MM.1S (cell line): ENCODE results near the gene FCN3.

ENCODE experiments used
- DNase-seq: peaks from one replicate; pipeline ENCODE4 v3.0.0-alpha.2; 2015
- H2AFZ ChIP-seq: fragments of 300-600 bp; sonication (generic); 2 replicates; pipeline ENCODE4 v1.6.0; 2016; ENCODE audit warnings: antibody characterized with exemption, low read length
- H3F3A ChIP-seq: fragments of 300-600 bp; sonication (generic); 2 replicates; pipeline ENCODE4 v1.6.1; 2016; ENCODE audit warnings: mild to moderate bottlenecking, antibody characterized with exemption, low read length, moderate library complexity, mixed read lengths; ENCODE audit not compliant: insufficient read depth
- H3K27ac ChIP-seq: fragments of 300-600 bp; sonication (generic); 2 replicates; pipeline ENCODE4 v1.5.1; 2016; ENCODE audit warnings: mild to moderate bottlenecking, low read length
- H3K27me3 ChIP-seq: fragments of 300-600 bp; sonication (generic); replicated peaks from 2 replicates; pipeline ENCODE4 v1.6.0; 2016; ENCODE audit warnings: low read length; ENCODE audit not compliant: insufficient read depth
- H3K36me3 ChIP-seq: fragments of 300-600 bp; sonication (generic); replicated peaks from 2 replicates; pipeline ENCODE4 v1.6.1; 2016; ENCODE audit warnings: mild to moderate bottlenecking, low read length, mixed read lengths; ENCODE audit not compliant: insufficient read depth
- H3K4me1 ChIP-seq: fragments of 300-600 bp; sonication (generic); 2 replicates; pipeline ENCODE4 v1.6.1; 2016; ENCODE audit warnings: low read length, mixed read lengths
- H3K4me2 ChIP-seq: fragments of 300-600 bp; sonication (generic); 2 replicates; pipeline ENCODE4 v1.6.0; 2016; ENCODE audit warnings: low read depth, low read length
- H3K4me3 ChIP-seq: fragments of 300-600 bp; sonication (generic); 2 replicates; pipeline ENCODE4 v1.5.1; 2016; ENCODE audit warnings: low read length, mixed read lengths
- H3K79me2 ChIP-seq: fragments of 300-600 bp; sonication (generic); 2 replicates; pipeline ENCODE4 v1.6.1; 2016; ENCODE audit warnings: mixed run types, low read length, mixed read lengths
- H3K9ac ChIP-seq: fragments of 300-600 bp; sonication (generic); 2 replicates; pipeline ENCODE4 v1.6.1; 2016; ENCODE audit warnings: low read length, mixed read lengths
- H3K9me2 ChIP-seq: fragments of 300-600 bp; sonication (generic); replicated peaks from 2 replicates; pipeline ENCODE4 v1.6.1; 2016; ENCODE audit warnings: mild to moderate bottlenecking, low read length, mixed read lengths; ENCODE audit not compliant: insufficient read depth
- H3K9me3 ChIP-seq: fragments of 300-600 bp; sonication (generic); replicated peaks from 2 replicates; pipeline ENCODE4 v1.6.1; 2016; ENCODE audit warnings: mild to moderate bottlenecking, low read length, mixed read lengths; ENCODE audit not compliant: insufficient read depth
- H4K20me1 ChIP-seq: fragments of 300-600 bp; sonication (generic); 2 replicates; pipeline ENCODE4 v1.6.1; 2016; ENCODE audit warnings: mild to moderate bottlenecking, low read length, moderate library complexity, mixed read lengths; ENCODE audit not compliant: insufficient read depth
- CTCF ChIP-seq: fragments of 300-600 bp; sonication (generic); IDR thresholded peaks from 2 replicates; pipeline ENCODE4 v1.5.1; 2016; ENCODE audit warnings: antibody characterized with exemption, low read length, mixed read lengths
- EZH2 ChIP-seq: fragments of 300-600 bp; sonication (generic); optimal IDR thresholded peaks from 2 replicates; pipeline ENCODE3; 2017; ENCODE audit warnings: low read depth, mild to moderate bottlenecking, antibody characterized with exemption, low read length, mixed read lengths
- EZH2phosphoT487 ChIP-seq: fragments of 300-600 bp; sonication (generic); IDR thresholded peaks from 2 replicates; pipeline ENCODE4 v1.6.1; 2018; ENCODE audit warnings: antibody characterized with exemption, low read length

Gene FCN3

GRCh38 chr1:27353629-27354028 is 21.0 kb downstream of the FCN3 start:
- H3K9me3 ChIP-seq = no peaks in the 10 kb centered on the region
- TF ChIP-seq EZH2 (no peak), EZH2phosphoT487 (no peak), CTCF (no peak)

DNA sequence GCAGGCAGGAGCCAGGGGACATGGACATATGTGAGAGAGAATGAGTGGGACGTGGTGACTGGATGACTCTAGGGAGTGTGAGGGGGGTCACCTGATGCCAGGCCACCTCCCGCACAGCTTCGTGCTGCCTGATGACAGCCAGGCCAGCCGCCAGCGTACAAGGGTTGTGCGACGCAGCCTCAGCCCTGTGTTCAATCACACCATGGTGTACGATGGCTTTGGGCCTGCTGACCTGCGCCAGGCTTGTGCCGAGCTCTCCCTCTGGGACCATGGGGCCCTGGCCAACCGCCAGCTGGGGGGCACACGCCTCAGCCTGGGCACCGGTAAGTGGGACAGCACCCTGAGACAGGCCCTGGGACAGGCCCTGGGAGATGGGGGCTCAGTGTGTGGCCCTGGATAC is 21.5 kb downstream of the FCN3 start:
- H2AFZ ChIP-seq = no peak overlapping the region
- H3K36me3 ChIP-seq = no peaks in the 10 kb centered on the region
- peaks cover 5% of the 10 kb centered on the region; the same call in 1 of the 2 replicates for H3K27me3 ChIP-seq
- no peaks in the 10 kb centered on the region for H3K4me1 ChIP-seq
- no peaks in the 10 kb centered on the region for H3F3A ChIP-seq
- no peaks in the 10 kb centered on the region for H3K9me3 ChIP-seq
- TF ChIP-seq CTCF = no peak
- no peak for TF ChIP-seq EZH2
- TF ChIP-seq EZH2phosphoT487 = no peak
- no peak for DNase-seq
- H3K9me2 ChIP-seq = no peaks in the 10 kb centered on the region
- H3K79me2 ChIP-seq = no peaks in the 10 kb centered on the region
- H4K20me1 ChIP-seq = no peaks in the 10 kb centered on the region
- H3K27ac ChIP-seq = no peak overlapping the region
- H3K4me2 ChIP-seq = no peak overlapping the region
- no peak overlapping the region for H3K4me3 ChIP-seq
- H3K9ac ChIP-seq = no peak overlapping the region

More at GRCh38 chr1:27353629-27354028, 21.0 kb downstream of the FCN3 start:
- H3K27me3 ChIP-seq = peaks cover 8% of the 10 kb centered on the region; the same call in 1 of the 2 replicates
- no peaks in the 10 kb centered on the region for H3K4me1 ChIP-seq
- no peak overlapping the region for H3K9ac ChIP-seq
- H3K4me2 ChIP-seq = no peak overlapping the region
- H3K36me3 ChIP-seq = no peaks in the 10 kb centered on the region
- no peaks in the 10 kb centered on the region for H3K9me2 ChIP-seq
- H4K20me1 ChIP-seq = no peaks in the 10 kb centered on the region
- DNase-seq = no peak
- H2AFZ ChIP-seq = no peak overlapping the region
- no peaks in the 10 kb centered on the region for H3F3A ChIP-seq
- H3K79me2 ChIP-seq = no peaks in the 10 kb centered on the region
- no peak overlapping the region for H3K27ac ChIP-seq
- H3K4me3 ChIP-seq = no peak overlapping the region

DNA sequence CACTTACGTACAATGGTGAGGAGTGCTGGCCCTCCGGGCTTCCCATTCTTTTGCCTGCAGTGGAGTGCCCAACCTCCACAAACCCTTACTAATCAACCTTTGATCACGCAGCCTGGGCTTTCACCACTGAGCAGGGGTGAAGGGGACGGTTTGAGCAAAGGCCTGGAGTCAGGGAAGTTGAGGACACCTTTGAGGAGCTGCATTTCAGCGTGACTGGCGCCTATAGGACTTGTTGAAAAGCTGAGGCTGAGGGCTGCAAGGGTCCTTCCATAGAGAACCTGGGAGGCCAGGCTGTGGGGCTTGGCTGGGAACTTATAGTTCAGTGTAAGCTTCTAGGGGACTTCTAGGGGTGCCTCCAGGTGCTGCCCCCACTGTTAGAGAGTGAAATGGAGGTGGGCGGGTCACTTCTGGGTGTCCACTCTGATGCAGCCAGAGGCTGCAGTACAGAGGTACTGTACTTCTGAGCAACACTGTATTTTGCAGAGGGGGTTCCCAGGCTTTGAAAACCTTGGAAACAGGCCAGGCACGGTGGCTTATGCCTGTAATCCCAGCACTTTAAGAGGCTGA is 23.0 kb downstream of the FCN3 start:
- Histone ChIP-seq H4K20me1 (no peaks in the 10 kb centered on the region), H3K79me2 (no peaks in the 10 kb centered on the region), H3K4me1 (no peaks in the 10 kb centered on the region), H2AFZ (no peak overlapping the region), H3K9me2 (no peaks in the 10 kb centered on the region), H3K27ac (no peak overlapping the region), H3K27me3 (no peaks in the 10 kb centered on the region), H3F3A (no peaks in the 10 kb centered on the region), H3K9me3 (no peaks in the 10 kb centered on the region), H3K9ac (no peak overlapping the region), H3K4me2 (no peak overlapping the region), H3K36me3 (no peaks in the 10 kb centered on the region), H3K4me3 (no peak overlapping the region)
- no peak for TF ChIP-seq EZH2
- TF ChIP-seq EZH2phosphoT487 = no peak
- TF ChIP-seq CTCF = no peak
- no peak for DNase-seq
